ENCODE measurements around the gene SPA17. TPM values are rescaled to one million over a fixed set of nuclear protein-coding genes. Genes with fewer than 3 reads are reported as not detected.

SPA17 gene
- total RNA-seq, 1 experiment from 2014 or later: 22.9 TPM

DNA sequence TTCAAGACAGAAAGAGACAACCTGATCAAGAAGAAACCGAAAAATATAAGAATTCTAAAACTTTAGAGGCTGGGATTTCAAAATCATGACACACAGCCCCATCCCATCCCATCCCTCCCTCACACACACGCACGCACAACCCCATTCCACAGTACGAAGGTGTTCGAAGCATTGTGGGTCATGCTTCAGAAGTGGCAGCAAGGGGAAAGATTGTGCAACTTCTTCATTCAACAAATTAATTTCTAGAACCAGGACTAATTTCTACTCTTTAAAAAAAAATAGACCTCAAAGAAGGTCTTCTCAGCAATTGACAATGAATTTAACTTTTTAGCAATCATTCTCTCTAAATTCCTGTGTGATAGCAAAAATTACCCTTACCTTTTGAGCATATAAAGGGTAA lies 867 bp downstream of the SPA17 start:
- TF ChIP-seq, protein P1, sequence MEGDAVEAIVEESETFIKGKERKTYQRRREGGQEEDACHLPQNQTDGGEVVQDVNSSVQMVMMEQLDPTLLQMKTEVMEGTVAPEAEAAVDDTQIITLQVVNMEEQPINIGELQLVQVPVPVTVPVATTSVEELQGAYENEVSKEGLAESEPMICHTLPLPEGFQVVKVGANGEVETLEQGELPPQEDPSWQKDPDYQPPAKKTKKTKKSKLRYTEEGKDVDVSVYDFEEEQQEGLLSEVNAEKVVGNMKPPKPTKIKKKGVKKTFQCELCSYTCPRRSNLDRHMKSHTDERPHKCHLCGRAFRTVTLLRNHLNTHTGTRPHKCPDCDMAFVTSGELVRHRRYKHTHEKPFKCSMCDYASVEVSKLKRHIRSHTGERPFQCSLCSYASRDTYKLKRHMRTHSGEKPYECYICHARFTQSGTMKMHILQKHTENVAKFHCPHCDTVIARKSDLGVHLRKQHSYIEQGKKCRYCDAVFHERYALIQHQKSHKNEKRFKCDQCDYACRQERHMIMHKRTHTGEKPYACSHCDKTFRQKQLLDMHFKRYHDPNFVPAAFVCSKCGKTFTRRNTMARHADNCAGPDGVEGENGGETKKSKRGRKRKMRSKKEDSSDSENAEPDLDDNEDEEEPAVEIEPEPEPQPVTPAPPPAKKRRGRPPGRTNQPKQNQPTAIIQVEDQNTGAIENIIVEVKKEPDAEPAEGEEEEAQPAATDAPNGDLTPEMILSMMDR (conservative IDR thresholded peaks at IDR 0.05; ENCODE audit: low read depth, low read length): no peak
- no peak for TF ChIP-seq EZH2 (IDR thresholded peaks at IDR 0.05; ENCODE audit: borderline replicate concordance, low read depth, low read length, poor library complexity, severe bottlenecking)
- DNase-seq (ENCODE audit: low spot score): no peak
- Histone ChIP-seq H3K27me3 (replicated peaks; ENCODE audit: insufficient read depth, low read depth, low read length, poor library complexity) (no peaks in the 10 kb centered on the region), H3K4me3 (ENCODE audit: low read depth, low read length, poor library complexity, severe bottlenecking) (peak overlapping the region; percentile 73), H3K36me3 (ENCODE audit: insufficient read depth, low read length, poor library complexity, severe bottlenecking) (no peaks in the 10 kb centered on the region), H3K27ac (ENCODE audit: low read depth, low read length, poor library complexity, severe bottlenecking) (peak overlapping the region; percentile 76), H3K9me3 (ENCODE audit: low read depth, low read length, poor library complexity, severe bottlenecking) (no peaks in the 10 kb centered on the region), H3K4me1 (ENCODE audit: insufficient read depth, low read length, poor library complexity, severe bottlenecking) (peaks cover 10% of the 10 kb centered on the region)
- no TSS peak for BruUV-seq (replicated peaks)
- intact Hi-C loops (cut with micrococcal nuclease; ENCODE audit: unreplicated experiment): loop anchor here (1.0 kb wide), 1 partner anchor 72 kb away; no protein-coding TSS in a partner anchor
- ChIA-PET POLR2A (ENCODE audit: low non-redundant PET) (no interaction called here), CTCF (interaction anchor here (0.6 to 1.0 kb wide), 2 partner anchors 19 to 162 kb away, joined by 5 to 12 read pairs; no protein-coding TSS in a partner anchor)

DNA sequence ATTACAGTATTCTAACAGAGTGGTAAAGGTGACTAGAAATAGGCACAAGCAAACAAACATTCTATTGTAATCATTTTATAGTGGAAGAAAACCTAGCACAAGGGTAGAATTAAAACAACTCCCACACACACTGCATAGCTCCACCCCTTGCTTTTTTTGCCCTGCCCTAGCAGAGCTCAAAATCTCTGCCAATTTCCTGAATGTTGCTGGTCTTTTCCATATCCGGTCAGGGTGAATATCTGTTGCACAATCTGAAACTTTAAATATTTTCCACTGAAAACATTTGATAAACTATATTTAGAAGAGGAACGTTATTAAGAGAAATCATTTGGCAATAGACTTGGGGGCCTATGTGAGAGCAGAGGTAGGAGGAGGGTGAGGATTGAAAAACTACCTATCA lies 2.7 kb downstream of the SPA17 start:
- ChIA-PET POLR2A (ENCODE audit: low non-redundant PET) (no interaction called here), CTCF (no interaction called here)
- DNase-seq (ENCODE audit: low spot score): peak; percentile 28
- H3K27ac ChIP-seq (ENCODE audit: low read depth, low read length, poor library complexity, severe bottlenecking): no peak overlapping the region
- no peaks in the 10 kb centered on the region for H3K9me3 ChIP-seq (ENCODE audit: low read depth, low read length, poor library complexity, severe bottlenecking)
- no peaks in the 10 kb centered on the region for H3K36me3 ChIP-seq (ENCODE audit: insufficient read depth, low read length, poor library complexity, severe bottlenecking)
- no TSS peak for BruUV-seq (replicated peaks)
- no peak for TF ChIP-seq EZH2 (IDR thresholded peaks at IDR 0.05; ENCODE audit: borderline replicate concordance, low read depth, low read length, poor library complexity, severe bottlenecking)
- TF ChIP-seq, protein P1 (conservative IDR thresholded peaks at IDR 0.05; ENCODE audit: low read depth, low read length): no peak
- peaks cover 10% of the 10 kb centered on the region for H3K4me1 ChIP-seq (ENCODE audit: insufficient read depth, low read length, poor library complexity, severe bottlenecking)
- H3K4me3 ChIP-seq (ENCODE audit: low read depth, low read length, poor library complexity, severe bottlenecking): no peak overlapping the region
- intact Hi-C loops (cut with micrococcal nuclease; ENCODE audit: unreplicated experiment): no loop called here
- no peaks in the 10 kb centered on the region for H3K27me3 ChIP-seq (replicated peaks; ENCODE audit: insufficient read depth, low read depth, low read length, poor library complexity)

GRCh38 chr11:124678416-124678815 lies 4.7 kb downstream of the SPA17 start:
- no peak for TF ChIP-seq EZH2 (IDR thresholded peaks at IDR 0.05; ENCODE audit: borderline replicate concordance, low read depth, low read length, poor library complexity, severe bottlenecking)
- TF ChIP-seq, protein P1 (conservative IDR thresholded peaks at IDR 0.05; ENCODE audit: low read depth, low read length): no peak
- Histone ChIP-seq H3K4me3 (ENCODE audit: low read depth, low read length, poor library complexity, severe bottlenecking) (no peak overlapping the region), H3K9me3 (ENCODE audit: low read depth, low read length, poor library complexity, severe bottlenecking) (peaks cover 16% of the 10 kb centered on the region), H3K27ac (ENCODE audit: low read depth, low read length, poor library complexity, severe bottlenecking) (no peak overlapping the region), H3K27me3 (replicated peaks; ENCODE audit: insufficient read depth, low read depth, low read length, poor library complexity) (no peaks in the 10 kb centered on the region), H3K36me3 (ENCODE audit: insufficient read depth, low read length, poor library complexity, severe bottlenecking) (no peaks in the 10 kb centered on the region), H3K4me1 (ENCODE audit: insufficient read depth, low read length, poor library complexity, severe bottlenecking) (peaks cover 10% of the 10 kb centered on the region)
- DNase-seq (ENCODE audit: low spot score): no peak
- no TSS peak for BruUV-seq (replicated peaks)
- ChIA-PET CTCF (interaction anchor here (0.7 kb wide), 1 partner anchor 878 kb away, joined by 3 read pairs; no protein-coding TSS in a partner anchor), POLR2A (ENCODE audit: low non-redundant PET) (no interaction called here)
- intact Hi-C loops (cut with micrococcal nuclease; ENCODE audit: unreplicated experiment): no loop called here

Data from A673 (cell line).